ENCODE results near the gene ZNF189.
A peak's percentile ranks its signal among the peaks of the same experiment; 100 is the strongest.

Gene ZNF189

DNA sequence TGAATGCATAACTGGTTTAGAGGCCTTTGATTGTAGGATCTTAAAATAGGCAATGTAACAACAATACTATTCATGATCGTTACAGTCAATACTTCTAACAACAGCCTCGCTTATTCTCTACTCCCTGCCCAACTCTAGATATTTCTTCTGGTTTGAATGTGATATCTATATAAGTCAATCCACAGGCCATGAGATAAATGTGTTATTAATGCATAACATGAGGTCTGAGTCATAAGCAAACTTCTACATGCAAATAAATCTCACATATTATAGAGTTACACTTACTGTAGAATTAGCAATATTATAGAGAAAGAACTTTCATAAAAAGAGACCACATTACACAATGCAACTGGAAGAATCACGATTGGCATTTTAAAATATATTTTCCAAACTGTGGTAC is 39.9 kb downstream of the ZNF189 start:
- Histone ChIP-seq H3K4me3 (ENCODE audit: low read depth, low read length) (no peak overlapping the region), H3K27me3 (ENCODE audit: control insufficient read depth, insufficient read depth, low read length) (no peaks in the 10 kb centered on the region), H3K9ac (ENCODE audit: low read length) (no peak overlapping the region), H3K36me3 (ENCODE audit: control insufficient read depth, insufficient read depth, low read length) (no peaks in the 10 kb centered on the region), H3K4me1 (ENCODE audit: control insufficient read depth, insufficient read depth, low read length) (no peaks in the 10 kb centered on the region; the same call in 1 of the 2 replicates), H3K27ac (ENCODE audit: low read depth, low read length) (no peak overlapping the region), H3K9me3 (ENCODE audit: control insufficient read depth, insufficient read depth, low read depth, low read length) (no peaks in the 10 kb centered on the region)

GRCh38 chr9:101440714-101441230 is 42.1 kb downstream of the ZNF189 start:
- H3K9me3 ChIP-seq (ENCODE audit: control insufficient read depth, insufficient read depth, low read depth, low read length), result no peaks in the 10 kb centered on the region
- no peak overlapping the region for H3K4me3 ChIP-seq (ENCODE audit: low read depth, low read length)
- no peaks in the 10 kb centered on the region; the same call in 1 of the 2 replicates for H3K4me1 ChIP-seq (ENCODE audit: control insufficient read depth, insufficient read depth, low read length)
- no peaks in the 10 kb centered on the region for H3K36me3 ChIP-seq (ENCODE audit: control insufficient read depth, insufficient read depth, low read length)
- no peak overlapping the region for H3K27ac ChIP-seq (ENCODE audit: low read depth, low read length)
- no peaks in the 10 kb centered on the region for H3K27me3 ChIP-seq (ENCODE audit: control insufficient read depth, insufficient read depth, low read length)
- H3K9ac ChIP-seq (ENCODE audit: low read length), result no peak overlapping the region

GRCh38 chr9:101442318-101442717 is 43.7 kb downstream of the ZNF189 start:
- H3K27ac ChIP-seq (ENCODE audit: low read depth, low read length), result no peak overlapping the region
- no peaks in the 10 kb centered on the region for H3K27me3 ChIP-seq (ENCODE audit: control insufficient read depth, insufficient read depth, low read length)
- H3K9me3 ChIP-seq (ENCODE audit: control insufficient read depth, insufficient read depth, low read depth, low read length), result no peaks in the 10 kb centered on the region
- H3K36me3 ChIP-seq (ENCODE audit: control insufficient read depth, insufficient read depth, low read length), result no peaks in the 10 kb centered on the region
- H3K4me1 ChIP-seq (ENCODE audit: control insufficient read depth, insufficient read depth, low read length), result no peaks in the 10 kb centered on the region; the same call in 1 of the 2 replicates
- no peak overlapping the region for H3K4me3 ChIP-seq (ENCODE audit: low read depth, low read length)
- no peak overlapping the region for H3K9ac ChIP-seq (ENCODE audit: low read length)

DNA sequence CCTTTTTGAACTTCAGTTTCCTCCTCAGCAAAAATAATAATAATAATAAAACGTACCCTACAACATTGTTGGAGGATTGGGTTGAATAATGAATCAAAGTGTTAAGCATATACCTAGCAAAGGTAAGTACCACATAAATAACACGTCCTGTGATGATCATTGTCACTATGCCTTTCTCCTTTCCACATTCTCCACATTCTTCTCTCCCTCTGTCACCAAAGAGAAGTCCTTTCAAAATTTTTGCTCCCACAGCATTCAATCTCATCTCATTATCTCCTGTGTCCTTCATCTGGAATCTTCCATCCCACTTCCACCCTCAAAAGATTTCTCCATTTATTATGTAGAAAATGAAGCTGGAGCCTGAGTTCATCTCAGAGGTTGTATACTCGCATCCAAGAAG is 44.1 kb downstream of the ZNF189 start:
- Histone ChIP-seq H3K27me3 (ENCODE audit: control insufficient read depth, insufficient read depth, low read length) (no peaks in the 10 kb centered on the region), H3K9me3 (ENCODE audit: control insufficient read depth, insufficient read depth, low read depth, low read length) (no peaks in the 10 kb centered on the region), H3K4me1 (ENCODE audit: control insufficient read depth, insufficient read depth, low read length) (no peaks in the 10 kb centered on the region; the same call in 1 of the 2 replicates), H3K9ac (ENCODE audit: low read length) (no peak overlapping the region), H3K36me3 (ENCODE audit: control insufficient read depth, insufficient read depth, low read length) (no peaks in the 10 kb centered on the region), H3K27ac (ENCODE audit: low read depth, low read length) (no peak overlapping the region), H3K4me3 (ENCODE audit: low read depth, low read length) (no peak overlapping the region)

- H3K4me3 ChIP-seq (ENCODE audit: low read depth, low read length), result no peak overlapping the region
- H3K27ac ChIP-seq (ENCODE audit: low read depth, low read length), result no peak overlapping the region
- no peaks in the 10 kb centered on the region for H3K9me3 ChIP-seq (ENCODE audit: control insufficient read depth, insufficient read depth, low read depth, low read length)
- H3K36me3 ChIP-seq (ENCODE audit: control insufficient read depth, insufficient read depth, low read length), result no peaks in the 10 kb centered on the region
- no peaks in the 10 kb centered on the region; the same call in 1 of the 2 replicates for H3K4me1 ChIP-seq (ENCODE audit: control insufficient read depth, insufficient read depth, low read length)
- H3K9ac ChIP-seq (ENCODE audit: low read length), result no peak overlapping the region
- no peaks in the 10 kb centered on the region for H3K27me3 ChIP-seq (ENCODE audit: control insufficient read depth, insufficient read depth, low read length)
These were observed 44.7 kb downstream of the ZNF189 start for GRCh38 chr9:101443364-101443771.

- H3K36me3 ChIP-seq (ENCODE audit: control insufficient read depth, insufficient read depth, low read length), result no peaks in the 10 kb centered on the region
- no peaks in the 10 kb centered on the region for H3K9me3 ChIP-seq (ENCODE audit: control insufficient read depth, insufficient read depth, low read depth, low read length)
- no peak overlapping the region for H3K9ac ChIP-seq (ENCODE audit: low read length)
- no peaks in the 10 kb centered on the region; the same call in 1 of the 2 replicates for H3K4me1 ChIP-seq (ENCODE audit: control insufficient read depth, insufficient read depth, low read length)
- no peak overlapping the region for H3K27ac ChIP-seq (ENCODE audit: low read depth, low read length)
- H3K4me3 ChIP-seq (ENCODE audit: low read depth, low read length), result no peak overlapping the region
- no peaks in the 10 kb centered on the region for H3K27me3 ChIP-seq (ENCODE audit: control insufficient read depth, insufficient read depth, low read length)
These were observed 46.8 kb downstream of the ZNF189 start for GRCh38 chr9:101445353-101446029.

DNA sequence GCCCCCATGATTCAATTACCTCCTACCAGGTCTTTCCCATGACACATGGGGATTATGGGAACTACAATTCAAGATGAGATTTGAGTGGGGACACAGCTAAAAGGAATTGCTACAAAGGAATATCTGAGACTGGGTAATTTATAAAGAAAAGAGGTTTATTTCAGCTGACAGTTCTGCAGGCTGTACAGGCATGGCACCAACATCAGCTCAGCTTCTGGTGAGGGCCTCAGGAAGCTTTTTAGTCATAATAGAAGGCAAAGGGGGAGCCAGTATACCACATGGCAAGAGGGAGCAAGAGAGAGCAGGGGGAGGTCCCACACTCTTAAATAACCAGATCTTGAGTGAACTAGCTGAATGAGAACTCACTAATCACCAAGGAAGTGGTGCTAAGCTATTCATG is 48.1 kb downstream of the ZNF189 start:
- Histone ChIP-seq H3K27ac (ENCODE audit: low read depth, low read length) (no peak overlapping the region), H3K36me3 (ENCODE audit: control insufficient read depth, insufficient read depth, low read length) (no peaks in the 10 kb centered on the region), H3K27me3 (ENCODE audit: control insufficient read depth, insufficient read depth, low read length) (no peaks in the 10 kb centered on the region), H3K9ac (ENCODE audit: low read length) (no peak overlapping the region), H3K9me3 (ENCODE audit: control insufficient read depth, insufficient read depth, low read depth, low read length) (peaks cover 5% of the 10 kb centered on the region; the same call in 1 of the 2 replicates), H3K4me1 (ENCODE audit: control insufficient read depth, insufficient read depth, low read length) (no peaks in the 10 kb centered on the region; the same call in 1 of the 2 replicates), H3K4me3 (ENCODE audit: low read depth, low read length) (no peak overlapping the region)

DNA sequence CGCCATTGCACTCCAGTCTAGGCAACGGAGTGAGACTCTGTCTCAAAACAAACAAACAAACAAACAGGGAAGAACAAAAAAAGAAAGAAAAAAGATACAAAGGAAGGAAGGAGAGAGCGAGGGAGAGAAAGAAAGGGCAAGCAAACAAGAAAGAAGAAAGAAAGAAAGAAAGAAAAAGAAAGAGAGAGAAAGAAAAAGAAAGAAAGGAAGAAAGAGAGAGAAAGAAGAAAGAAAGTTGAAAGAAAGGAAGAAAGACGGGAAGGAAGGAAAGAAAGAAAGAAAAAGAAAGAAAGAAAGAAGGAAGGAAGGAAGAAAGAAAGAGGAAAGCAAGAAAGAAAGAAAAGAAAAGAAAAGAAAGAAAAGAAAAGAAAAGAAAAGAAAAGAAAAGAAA is 50.0 kb downstream of the ZNF189 start:
- H3K9me3 ChIP-seq (ENCODE audit: control insufficient read depth, insufficient read depth, low read depth, low read length), result peaks cover 18% of the 10 kb centered on the region; the same call in 1 of the 2 replicates
- H3K27ac ChIP-seq (ENCODE audit: low read depth, low read length), result no peak overlapping the region
- no peaks in the 10 kb centered on the region for H3K4me1 ChIP-seq (ENCODE audit: control insufficient read depth, insufficient read depth, low read length)
- peak overlapping the region; percentile 81; the same call in 1 of the 2 replicates for H3K4me3 ChIP-seq (ENCODE audit: low read depth, low read length)
- no peak overlapping the region for H3K9ac ChIP-seq (ENCODE audit: low read length)
- H3K27me3 ChIP-seq (ENCODE audit: control insufficient read depth, insufficient read depth, low read length), result no peaks in the 10 kb centered on the region
- no peaks in the 10 kb centered on the region for H3K36me3 ChIP-seq (ENCODE audit: control insufficient read depth, insufficient read depth, low read length)

DNA sequence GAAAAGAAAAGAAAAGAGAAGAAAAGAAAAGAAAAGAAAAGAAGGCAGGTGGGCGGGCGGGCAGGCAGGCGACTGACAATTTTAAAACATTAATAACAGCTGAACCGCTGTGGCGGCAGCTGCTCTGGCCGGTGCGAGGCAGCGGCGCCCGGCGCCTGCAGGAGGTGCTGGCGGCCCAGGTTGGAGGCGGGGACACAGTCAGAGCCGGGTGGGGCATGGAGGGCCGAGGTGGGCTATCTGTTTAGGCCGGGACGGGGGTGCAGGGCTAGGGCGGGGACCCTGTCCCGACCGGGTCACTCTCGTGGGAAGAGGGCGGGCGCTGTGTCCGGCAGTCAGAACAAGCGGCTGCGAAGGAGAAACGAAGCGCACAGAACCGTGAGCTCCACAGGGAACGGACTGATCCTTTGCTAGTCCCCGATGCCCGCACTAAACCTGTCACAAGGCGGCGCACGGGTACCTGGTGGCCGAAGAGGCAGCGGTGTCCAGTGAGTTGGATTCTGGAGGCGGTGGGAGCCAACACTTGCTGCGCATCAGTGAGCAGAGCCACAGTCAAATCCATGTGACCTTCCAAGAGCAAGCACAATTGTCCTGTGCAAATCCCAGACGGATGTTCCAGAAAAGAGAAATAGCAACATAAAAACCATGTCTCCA is 50.5 kb downstream of the ZNF189 start:
- Histone ChIP-seq H3K9me3 (ENCODE audit: control insufficient read depth, insufficient read depth, low read depth, low read length) (peaks cover 18% of the 10 kb centered on the region; the same call in 1 of the 2 replicates), H3K4me1 (ENCODE audit: control insufficient read depth, insufficient read depth, low read length) (no peaks in the 10 kb centered on the region), H3K27me3 (ENCODE audit: control insufficient read depth, insufficient read depth, low read length) (no peaks in the 10 kb centered on the region), H3K4me3 (ENCODE audit: low read depth, low read length) (peak overlapping the region; percentile 81), H3K9ac (ENCODE audit: low read length) (peak overlapping the region; percentile 74), H3K36me3 (ENCODE audit: control insufficient read depth, insufficient read depth, low read length) (no peaks in the 10 kb centered on the region), H3K27ac (ENCODE audit: low read depth, low read length) (no peak overlapping the region)

DNA sequence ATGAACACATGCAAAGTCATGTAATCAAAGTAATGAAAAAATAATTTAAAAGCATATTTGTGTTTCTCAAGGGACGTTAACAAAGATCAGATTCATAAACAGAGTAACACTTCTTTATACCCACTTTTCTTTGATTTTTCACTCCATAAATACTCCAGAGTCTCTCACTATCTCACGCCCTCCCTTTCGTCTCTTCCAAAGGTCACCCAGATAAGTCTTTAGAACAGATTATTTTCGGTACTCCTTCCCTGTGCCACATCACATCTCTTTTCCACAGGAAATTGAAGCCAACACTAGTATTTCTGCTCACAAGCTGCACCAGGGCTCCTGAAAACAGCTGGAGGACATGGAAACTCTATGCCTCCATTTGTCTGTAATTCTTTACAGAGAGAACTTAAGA is 52.3 kb downstream of the ZNF189 start:
- peaks cover 18% of the 10 kb centered on the region; the same call in 1 of the 2 replicates for H3K9me3 ChIP-seq (ENCODE audit: control insufficient read depth, insufficient read depth, low read depth, low read length)
- no peak overlapping the region for H3K27ac ChIP-seq (ENCODE audit: low read depth, low read length)
- H3K36me3 ChIP-seq (ENCODE audit: control insufficient read depth, insufficient read depth, low read length), result no peaks in the 10 kb centered on the region
- H3K4me3 ChIP-seq (ENCODE audit: low read depth, low read length), result no peak overlapping the region
- no peaks in the 10 kb centered on the region for H3K27me3 ChIP-seq (ENCODE audit: control insufficient read depth, insufficient read depth, low read length)
- H3K4me1 ChIP-seq (ENCODE audit: control insufficient read depth, insufficient read depth, low read length), result no peaks in the 10 kb centered on the region
- H3K9ac ChIP-seq (ENCODE audit: low read length), result no peak overlapping the region

GRCh38 chr9:101451498-101451897 is 52.8 kb downstream of the ZNF189 start:
- Histone ChIP-seq H3K27me3 (ENCODE audit: control insufficient read depth, insufficient read depth, low read length) (no peaks in the 10 kb centered on the region), H3K9me3 (ENCODE audit: control insufficient read depth, insufficient read depth, low read depth, low read length) (peaks cover 18% of the 10 kb centered on the region; the same call in 1 of the 2 replicates), H3K9ac (ENCODE audit: low read length) (no peak overlapping the region), H3K27ac (ENCODE audit: low read depth, low read length) (no peak overlapping the region), H3K4me3 (ENCODE audit: low read depth, low read length) (no peak overlapping the region), H3K36me3 (ENCODE audit: control insufficient read depth, insufficient read depth, low read length) (no peaks in the 10 kb centered on the region), H3K4me1 (ENCODE audit: control insufficient read depth, insufficient read depth, low read length) (peaks cover under 1% of the 10 kb centered on the region)

All from HUES6 (cell line).